ENCODE data around the gene PANK1. TPM values are rescaled to one million over a fixed set of nuclear protein-coding genes. Genes with fewer than 3 reads are reported as not detected.

Gene PANK1
- total and polyA plus RNA-seq, 2 of the 8 experiments (the other 6 are each of a cell fraction or from before 2014, with no cell fraction given): 18.5 to 40.4 TPM

GRCh38 chr10:89622151-89622550 lies 22.9 kb downstream of the PANK1 start:
- FAIRE-seq: no peak
- CTCF ChIA-PET (ENCODE audit: partially characterized antibody): interaction anchor here (1.1 to 1.4 kb wide), 2 partner anchors 30 to 60 kb away, joined by 3 read pairs; no protein-coding TSS in a partner anchor
- no peak for TF ChIP-seq CREB1 (IDR thresholded peaks at IDR 0.05)
- TF ChIP-seq SIX5 (IDR thresholded peaks at IDR 0.05; ENCODE audit: low read depth, low read length): no peak
- no peak for TF ChIP-seq POLR2AphosphoS5 (IDR thresholded peaks at IDR 0.05; ENCODE audit: low read depth, low read length)
- no peak for TF ChIP-seq ASH2L (IDR thresholded peaks at IDR 0.05; ENCODE audit: low read length)
- TF ChIP-seq CBX8 (IDR thresholded peaks at IDR 0.05; ENCODE audit: borderline replicate concordance, low read depth, low read length): no peak
- TF ChIP-seq EGR1 (IDR thresholded peaks at IDR 0.05; ENCODE audit: borderline replicate concordance, low read depth, low read length): no peak
- TF ChIP-seq CBX5 (IDR thresholded peaks at IDR 0.05; ENCODE audit: low read depth, low read length): no peak
- TF ChIP-seq BCL11A (IDR thresholded peaks at IDR 0.05; ENCODE audit: low read depth in 2 of 2, low read length in 2 of 2): no peak
- TF ChIP-seq PHF8 (conservative IDR thresholded peaks at IDR 0.05; ENCODE audit: low read depth, low read length): no peak
- TF ChIP-seq SUZ12 (IDR thresholded peaks at IDR 0.05; ENCODE audit: low read length): no peak
- no peak for TF ChIP-seq RNF2 (IDR thresholded peaks at IDR 0.05; ENCODE audit: borderline replicate concordance, low read depth, low read length, missing control alignments, poor library complexity, severe bottlenecking)

More at GRCh38 chr10:89622151-89622550, 22.9 kb downstream of the PANK1 start:
- H3K4me2 ChIP-seq (ENCODE audit: insufficient read depth in 1 of 2, low read depth in 2 of 2, low read length in 2 of 2): no peak overlapping the region
- no peak overlapping the region for H4K5ac ChIP-seq (ENCODE audit: insufficient read length, low read depth, low read length)
- H4K8ac ChIP-seq (ENCODE audit: extremely low read depth, insufficient read depth, low read length): no peak overlapping the region
- no peak overlapping the region for H3K27ac ChIP-seq (ENCODE audit: low read depth, low read length)
- no peak overlapping the region for H2BK12ac ChIP-seq (ENCODE audit: low read depth, low read length)
- no peak overlapping the region for H3K4ac ChIP-seq (replicated peaks; ENCODE audit: insufficient read length, low read depth, low read length)
- no peaks in the 10 kb centered on the region for H3K27me3 ChIP-seq (replicated peaks in 1 of 4; ENCODE audit: control insufficient read depth in 3 of 4, extremely low read depth in 1 of 4, insufficient read depth in 3 of 4, low read length in 3 of 4)
- POLR2A ChIA-PET (ENCODE audit: partially characterized antibody): no interaction called here
- peaks cover 10 to 19% of the 10 kb centered on the region in 2 experiments for H3K9me3 ChIP-seq (ENCODE audit: insufficient read depth in 2 of 2, low read depth in 1 of 2, low read length in 1 of 2)
- no peak overlapping the region for H2BK5ac ChIP-seq (ENCODE audit: low read depth, low read length)
- peaks cover 0 to 13% (median 3%) of the 10 kb centered on the region in 4 experiments; a peak in 3 of 8 replicates for H3K36me3 ChIP-seq (ENCODE audit: control insufficient read depth in 2 of 4, insufficient read depth in 4 of 4, low read length in 3 of 4)
- H3K79me1 ChIP-seq (ENCODE audit: low read depth, low read length): peaks cover 8% of the 10 kb centered on the region
- H3K18ac ChIP-seq (ENCODE audit: extremely low read depth, low read length): no peak overlapping the region
- H4K91ac ChIP-seq (replicated peaks; ENCODE audit: insufficient read length, low read length): no peak overlapping the region
- peaks cover 0 to 4% (median 2%) of the 10 kb centered on the region in 4 experiments; a peak in 1 of 7 replicates for H3K4me1 ChIP-seq (replicated peaks in 1 of 4; ENCODE audit: control insufficient read depth in 3 of 4, insufficient read depth in 4 of 4, low read length in 3 of 4)
- H2AK5ac ChIP-seq (ENCODE audit: low read depth, low read length): no peak overlapping the region
- H2BK120ac ChIP-seq (replicated peaks; ENCODE audit: low read depth, low read length): no peak overlapping the region
- H3K56ac ChIP-seq (replicated peaks; ENCODE audit: insufficient read length, low read depth, low read length): no peak overlapping the region
- H2BK15ac ChIP-seq (ENCODE audit: low read length): no peak overlapping the region
- peaks cover 0 to 2% of the 10 kb centered on the region in 2 experiments for H4K20me1 ChIP-seq (replicated peaks in 1 of 2; ENCODE audit: control insufficient read depth in 1 of 2, insufficient read depth in 2 of 2, low read length in 2 of 2)
- no peak overlapping the region for H3K14ac ChIP-seq (ENCODE audit: insufficient read length)
- no peak overlapping the region for H2AFZ ChIP-seq (ENCODE audit: low read length)
- H2BK20ac ChIP-seq (ENCODE audit: low read length): no peak overlapping the region
- H3K79me2 ChIP-seq (ENCODE audit: control insufficient read depth in 1 of 2, insufficient read depth in 2 of 2, low read length in 2 of 2): peaks cover 0 to 75% of the 10 kb centered on the region in 2 experiments; a peak in 3 of 4 replicates
- DNase-seq (ENCODE audit: low read depth in 1 of 2, low spot score in 2 of 2): no peak
- no peaks in the 10 kb centered on the region for H3K23me2 ChIP-seq (ENCODE audit: low read depth, low read length)
- H3K23ac ChIP-seq (ENCODE audit: insufficient read length): no peak overlapping the region
- H3K9ac ChIP-seq (replicated peaks in 1 of 4; ENCODE audit: extremely low read depth in 1 of 4, low read depth in 3 of 4, low read length in 3 of 4): no peak overlapping the region
- no peak overlapping the region for H3K4me3 ChIP-seq (ENCODE audit: extremely low read depth in 1 of 4, insufficient read depth in 2 of 4, low read depth in 3 of 4, low read length in 4 of 4)

Measured in H1 (cell line).